ENCODE measurements around the gene CYB5A. TPM values are rescaled to one million over a fixed set of nuclear protein-coding genes. Genes with fewer than 3 reads are reported as not detected.
A peak's percentile ranks its signal among the peaks of the same experiment; 100 is the strongest.

CYB5A gene
- polyA plus RNA-seq, 1 of the 3 experiments (the other 2 are of a cell fraction) = 42.1 TPM

- DNase-seq = no peak
- 6% methylated on average over 1 of the region's 1 CpG for WGBS (ENCODE audit: low lambda C conversion rate)
Measured at GRCh38 chr18:74311000-74311399, 19.2 kb upstream of the CYB5A start.

DNA sequence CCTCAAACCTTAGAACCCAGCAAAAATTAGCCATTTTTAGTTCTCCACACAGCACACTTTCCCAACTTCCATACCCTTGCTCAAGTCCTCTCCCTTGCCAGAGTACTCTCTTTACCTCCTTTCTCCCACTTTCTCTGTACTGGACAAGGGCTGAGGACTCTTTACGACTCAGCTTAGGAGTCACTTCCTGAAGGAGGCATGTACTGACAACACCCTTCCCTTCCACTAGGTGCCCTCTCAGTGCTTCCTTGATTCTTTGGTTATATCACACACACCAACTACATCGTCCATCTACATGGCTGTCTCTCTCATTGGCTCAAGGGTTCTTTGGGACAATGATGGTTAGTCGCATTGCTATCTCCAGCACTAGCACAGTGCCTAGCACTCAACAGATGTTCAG is 18.6 kb upstream of the CYB5A start:
- Histone ChIP-seq H3K4me2 (no peak overlapping the region), H3K9me2 (no peaks in the 10 kb centered on the region), H3K36me3 (replicated peaks in 1 of 2; ENCODE audit: control insufficient read depth in 1 of 2, insufficient read depth in 2 of 2, low read length in 1 of 2) (no peaks in the 10 kb centered on the region), H3F3A (replicated peaks; ENCODE audit: insufficient read depth) (no peaks in the 10 kb centered on the region), H3K4me3 (ENCODE audit: low read depth in 2 of 2, low read length in 1 of 2) (no peak overlapping the region), H3K9me3 (no peaks in the 10 kb centered on the region), H3K27me3 (ENCODE audit: insufficient read depth) (peaks cover 18% of the 10 kb centered on the region; the same call in 1 of the 2 replicates), H3K4me1 (ENCODE audit: control insufficient read depth in 1 of 2, insufficient read depth in 2 of 2, low read depth in 1 of 2, low read length in 1 of 2) (no peaks in the 10 kb centered on the region), H3K79me2 (ENCODE audit: insufficient read depth) (no peaks in the 10 kb centered on the region), H3K27ac (ENCODE audit: low read depth in 2 of 2, low read length in 1 of 2) (no peak overlapping the region), H3K9ac (no peak overlapping the region), H2AFZ (ENCODE audit: low read depth) (no peak overlapping the region), H4K20me1 (ENCODE audit: insufficient read depth) (no peaks in the 10 kb centered on the region)
- no peak for DNase-seq
- POLR2A ChIA-PET = no interaction called here
- WGBS (ENCODE audit: low lambda C conversion rate) = 7% methylated on average over 3 of the region's 3 CpGs
- CTCF ChIA-PET = interaction anchor here (1.0 to 1.6 kb wide), 4 partner anchors 11 to 32 kb away, joined by 3 to 4 read pairs (median 4); no protein-coding TSS in a partner anchor
- TF ChIP-seq RAD21 (IDR thresholded peaks at IDR 0.05; ENCODE audit: low read length) = peak; percentile 23; the same call in 1 of the 2 replicates
- TF ChIP-seq MEF2A (IDR thresholded peaks at IDR 0.05; ENCODE audit: borderline replicate concordance, low read depth) = no peak
- TF ChIP-seq CTCF (IDR thresholded peaks at IDR 0.05) = peak; percentile 43

More at GRCh38 chr18:74311000-74311399, 19.2 kb upstream of the CYB5A start:
- Histone ChIP-seq H3K9me3 (no peaks in the 10 kb centered on the region), H2AFZ (ENCODE audit: low read depth) (no peak overlapping the region), H3F3A (replicated peaks; ENCODE audit: insufficient read depth) (no peaks in the 10 kb centered on the region), H4K20me1 (ENCODE audit: insufficient read depth) (no peaks in the 10 kb centered on the region), H3K79me2 (ENCODE audit: insufficient read depth) (no peaks in the 10 kb centered on the region), H3K36me3 (replicated peaks in 1 of 2; ENCODE audit: control insufficient read depth in 1 of 2, insufficient read depth in 2 of 2, low read length in 1 of 2) (no peaks in the 10 kb centered on the region), H3K27me3 (ENCODE audit: insufficient read depth) (peaks cover 18% of the 10 kb centered on the region; the same call in 1 of the 2 replicates), H3K9me2 (no peaks in the 10 kb centered on the region), H3K4me1 (ENCODE audit: control insufficient read depth in 1 of 2, insufficient read depth in 2 of 2, low read depth in 1 of 2, low read length in 1 of 2) (no peaks in the 10 kb centered on the region), H3K27ac (ENCODE audit: low read depth in 2 of 2, low read length in 1 of 2) (no peak overlapping the region), H3K9ac (no peak overlapping the region), H3K4me2 (no peak overlapping the region), H3K4me3 (ENCODE audit: low read depth in 2 of 2, low read length in 1 of 2) (no peak overlapping the region)
- ChIA-PET CTCF (interaction anchor here (1.2 to 1.6 kb wide), 3 partner anchors 10 to 31 kb away, joined by 3 to 4 read pairs (median 3); no protein-coding TSS in a partner anchor), POLR2A (no interaction called here)
- TF ChIP-seq RXRA (IDR thresholded peaks at IDR 0.05; ENCODE audit: borderline replicate concordance, low read depth) (no peak), CTCF (IDR thresholded peaks at IDR 0.05) (no peak), ELF1 (IDR thresholded peaks at IDR 0.05) (no peak), FOXM1 (IDR thresholded peaks at IDR 0.05; ENCODE audit: low read depth) (no peak), NRF1 (IDR thresholded peaks at IDR 0.05; ENCODE audit: low read depth, low read length) (no peak), CHD2 (IDR thresholded peaks at IDR 0.05; ENCODE audit: low read length, partially characterized antibody) (no peak), FOSL2 (IDR thresholded peaks at IDR 0.05; ENCODE audit: borderline replicate concordance, low read depth) (no peak), RCOR1 (IDR thresholded peaks at IDR 0.05; ENCODE audit: low read length) (no peak), NFIC (IDR thresholded peaks at IDR 0.05; ENCODE audit: borderline replicate concordance) (no peak), FOXJ3 (CRISPR knock-in tag; IDR thresholded peaks at IDR 0.05) (no peak), GATA2 (CRISPR knock-in tag; IDR thresholded peaks at IDR 0.05) (no peak)
- TF ChIP-seq, protein P1, sequence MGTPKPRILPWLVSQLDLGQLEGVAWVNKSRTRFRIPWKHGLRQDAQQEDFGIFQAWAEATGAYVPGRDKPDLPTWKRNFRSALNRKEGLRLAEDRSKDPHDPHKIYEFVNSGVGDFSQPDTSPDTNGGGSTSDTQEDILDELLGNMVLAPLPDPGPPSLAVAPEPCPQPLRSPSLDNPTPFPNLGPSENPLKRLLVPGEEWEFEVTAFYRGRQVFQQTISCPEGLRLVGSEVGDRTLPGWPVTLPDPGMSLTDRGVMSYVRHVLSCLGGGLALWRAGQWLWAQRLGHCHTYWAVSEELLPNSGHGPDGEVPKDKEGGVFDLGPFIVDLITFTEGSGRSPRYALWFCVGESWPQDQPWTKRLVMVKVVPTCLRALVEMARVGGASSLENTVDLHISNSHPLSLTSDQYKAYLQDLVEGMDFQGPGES (IDR thresholded peaks at IDR 0.05; ENCODE audit: low read depth, low read length) = no peak
